Mucosa of rectum (tissue), 2 donors: ENCODE measurements around the gene CUTA.

ENCODE experiments used
- H3K27ac ChIP-seq, 2 donors: one replicate each; pipeline ENCODE4 v1.7.0; 2013; ENCODE audit warnings: inconsistent platforms in 2 of 2, low read depth in 2 of 2, low read length in 2 of 2
- H3K27me3 ChIP-seq, 2 donors: one replicate each; pipeline ENCODE4 v1.7.0; 2013; ENCODE audit warnings: low read length in 2 of 2; ENCODE audit not compliant: control insufficient read depth in 2 of 2, insufficient read depth in 2 of 2
- H3K36me3 ChIP-seq, 2 donors: one replicate each; pipeline ENCODE4 v1.7.0; 2013; ENCODE audit warnings: low read length in 2 of 2; ENCODE audit not compliant: control insufficient read depth in 2 of 2, insufficient read depth in 2 of 2
- H3K4me1 ChIP-seq, 2 donors: one replicate each; pipeline ENCODE4 v1.7.0; 2013; ENCODE audit warnings: low read length in 2 of 2, mild to moderate bottlenecking in 1 of 2; ENCODE audit not compliant: control insufficient read depth in 2 of 2, insufficient read depth in 2 of 2
- H3K4me3 ChIP-seq, 2 donors: one replicate each; pipeline ENCODE4 v1.7.0; 2013; ENCODE audit warnings: low read length in 2 of 2
- H3K9ac ChIP-seq, 2 donors: one replicate each; pipeline ENCODE4 v1.7.0; 2013; ENCODE audit warnings: low read length in 2 of 2, low read depth in 1 of 2, mild to moderate bottlenecking in 1 of 2
- H3K9me3 ChIP-seq, 2 donors: one replicate each; pipeline ENCODE4 v1.7.0; 2013; ENCODE audit warnings: low read length in 2 of 2; ENCODE audit not compliant: control insufficient read depth in 2 of 2
- donor health status: healthy.
- donor health status: Normal muscosa, but diverticular disease.

CUTA gene

DNA sequence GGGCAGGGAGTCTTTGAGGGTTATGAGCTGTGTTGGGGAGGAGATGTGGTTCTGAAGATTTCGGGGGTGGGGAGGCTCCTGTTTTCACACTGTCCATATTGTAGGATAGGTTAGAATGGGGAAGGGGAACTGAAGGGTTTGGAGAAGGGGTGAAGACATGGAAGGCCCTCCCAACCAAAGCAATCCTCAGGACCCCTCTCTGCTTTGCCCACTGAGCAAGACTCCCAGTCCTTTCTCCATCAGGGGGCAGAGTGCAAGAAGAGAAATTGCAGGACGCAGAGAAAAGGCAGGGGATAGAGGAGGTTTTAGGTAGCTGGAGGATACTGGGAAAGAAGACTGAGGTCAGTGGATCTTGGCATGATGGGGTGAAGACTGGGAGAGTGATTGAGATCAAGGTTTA, 5.9 kb upstream of the CUTA start:
- no peak overlapping the region for H3K9ac ChIP-seq
- no peak overlapping the region for H3K27ac ChIP-seq
- no peaks in the 10 kb centered on the region for H3K27me3 ChIP-seq
- H3K4me1 ChIP-seq = peaks cover 27 to 29% of the 10 kb centered on the region in 2 donors
- no peaks in the 10 kb centered on the region for H3K9me3 ChIP-seq
- H3K36me3 ChIP-seq = no peaks in the 10 kb centered on the region
- no peak overlapping the region for H3K4me3 ChIP-seq

DNA sequence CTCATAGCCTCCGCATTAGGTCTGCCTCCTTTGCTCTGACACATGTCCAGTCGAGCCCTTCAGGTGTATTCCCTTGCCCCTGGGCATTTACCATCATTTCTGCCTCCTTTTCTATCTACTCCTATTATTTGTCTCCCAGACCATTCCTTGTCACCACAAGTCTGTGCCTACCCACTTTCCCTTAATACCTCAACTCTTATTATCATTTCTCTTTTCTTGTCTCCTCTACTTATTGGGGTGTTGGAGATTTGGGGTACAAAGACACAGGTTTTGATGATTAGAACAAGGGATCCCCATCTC, 3.4 kb upstream of the CUTA start:
- peaks cover 0 to 3% of the 10 kb centered on the region in 2 donors for H3K36me3 ChIP-seq
- H3K4me1 ChIP-seq = peaks cover 33 to 34% of the 10 kb centered on the region in 2 donors
- H3K27ac ChIP-seq = no peak overlapping the region
- H3K4me3 ChIP-seq = no peak overlapping the region
- no peak overlapping the region for H3K9ac ChIP-seq
- H3K27me3 ChIP-seq = no peaks in the 10 kb centered on the region
- H3K9me3 ChIP-seq = no peaks in the 10 kb centered on the region

DNA sequence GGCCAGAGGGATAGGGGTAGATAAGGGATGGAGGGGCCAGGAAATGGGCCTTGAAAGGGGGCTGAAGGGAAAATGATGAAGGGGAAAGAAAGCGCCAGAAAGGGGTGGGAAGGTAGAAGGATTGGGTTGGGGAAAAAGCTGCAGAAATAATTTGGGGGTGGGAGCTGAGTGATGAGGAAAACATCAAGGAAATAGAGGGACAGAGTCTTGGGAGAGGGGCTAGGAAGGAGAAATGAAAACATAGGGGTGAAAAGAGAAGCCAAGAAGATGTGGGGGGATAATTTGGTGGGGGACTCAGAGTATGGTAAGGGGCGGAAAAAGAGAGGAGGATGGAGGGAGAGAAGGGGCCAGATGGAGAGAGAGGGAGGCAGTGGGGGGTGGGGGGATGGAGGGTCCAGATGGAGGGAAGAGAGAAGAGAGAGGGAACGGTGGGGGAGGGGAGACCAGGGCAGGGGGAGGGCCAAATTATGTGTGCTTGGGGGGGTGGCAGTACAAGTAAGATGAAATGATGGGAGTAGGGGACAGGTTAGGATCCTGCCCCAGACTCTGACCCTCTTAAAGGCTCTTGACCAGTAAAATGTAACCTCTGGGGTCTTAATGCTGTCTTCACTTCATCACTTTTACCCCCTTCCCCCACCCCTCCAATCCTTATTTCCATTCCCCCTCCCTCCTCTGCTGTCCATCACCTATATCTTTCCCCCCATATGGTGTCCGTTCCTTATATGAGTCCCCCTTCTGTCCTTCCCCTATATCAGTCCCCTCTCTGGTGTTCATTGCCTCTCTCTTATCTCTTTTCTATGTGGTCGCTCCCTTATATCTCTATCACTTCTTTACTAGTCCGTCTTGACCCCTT, 2.8 kb upstream of the CUTA start:
- Histone ChIP-seq H3K36me3 (peaks cover 3 to 8% of the 10 kb centered on the region in 2 donors), H3K4me1 (peaks cover 35 to 39% of the 10 kb centered on the region in 2 donors), H3K4me3 (no peak overlapping the region), H3K9me3 (no peaks in the 10 kb centered on the region), H3K27me3 (no peaks in the 10 kb centered on the region), H3K9ac (no peak overlapping the region), H3K27ac (no peak overlapping the region)

DNA sequence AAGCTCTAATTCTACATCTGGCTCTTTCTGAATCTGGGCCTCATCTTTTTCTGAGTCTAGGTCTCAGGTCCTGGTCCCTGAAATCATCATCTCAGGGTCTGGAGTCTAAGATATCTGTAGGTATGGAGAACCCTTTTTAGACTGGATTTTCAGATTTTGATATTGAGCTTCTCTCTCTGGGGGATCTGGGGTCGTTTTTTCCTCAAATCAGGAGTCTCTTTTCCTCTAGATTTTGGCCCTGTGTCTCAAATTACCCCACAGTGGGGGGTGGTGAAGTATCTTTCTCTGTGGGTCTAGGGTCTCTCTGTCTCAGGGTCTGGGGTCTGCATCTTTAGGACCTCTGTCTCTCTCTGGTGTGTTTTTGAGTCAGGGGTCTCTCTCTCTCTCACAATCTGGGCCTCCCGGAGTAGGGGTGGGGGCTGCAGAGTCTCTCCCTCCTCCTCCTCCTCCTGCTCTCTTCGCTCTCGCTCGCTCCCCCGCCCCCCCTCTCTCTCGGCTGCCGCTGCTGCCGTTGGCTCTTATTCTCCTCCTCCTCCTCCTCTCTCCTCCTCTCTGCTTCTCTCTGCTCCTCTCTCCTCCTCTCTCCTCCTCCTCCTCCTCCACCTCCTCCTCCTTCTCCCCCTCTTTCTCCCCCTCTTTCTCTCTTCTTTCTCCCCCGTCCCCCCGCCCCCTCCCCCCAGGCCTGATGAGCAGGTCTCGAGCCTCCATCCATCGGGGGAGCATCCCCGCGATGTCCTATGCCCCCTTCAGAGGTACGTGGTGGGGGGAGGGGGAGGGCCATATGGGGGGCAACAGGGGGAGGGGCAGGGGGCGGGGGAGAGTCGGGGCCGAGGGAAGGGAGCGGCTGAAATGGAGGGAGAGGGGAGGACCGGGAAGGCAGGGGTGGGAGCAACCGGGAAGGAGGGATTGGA, 1.9 kb upstream of the CUTA start, which contains the start of gene SYNGAP1:
TSS of gene SYNGAP1 (plus strand) at position 486 of the 911 bp plus-strand sequence. CDS start at position 686, 200 bp downstream.
- Histone ChIP-seq H3K9ac (peak within 1 kb of the TSS; percentile 0 to 42), H3K9me3 (no peaks in the 10 kb centered on the region)

DNA sequence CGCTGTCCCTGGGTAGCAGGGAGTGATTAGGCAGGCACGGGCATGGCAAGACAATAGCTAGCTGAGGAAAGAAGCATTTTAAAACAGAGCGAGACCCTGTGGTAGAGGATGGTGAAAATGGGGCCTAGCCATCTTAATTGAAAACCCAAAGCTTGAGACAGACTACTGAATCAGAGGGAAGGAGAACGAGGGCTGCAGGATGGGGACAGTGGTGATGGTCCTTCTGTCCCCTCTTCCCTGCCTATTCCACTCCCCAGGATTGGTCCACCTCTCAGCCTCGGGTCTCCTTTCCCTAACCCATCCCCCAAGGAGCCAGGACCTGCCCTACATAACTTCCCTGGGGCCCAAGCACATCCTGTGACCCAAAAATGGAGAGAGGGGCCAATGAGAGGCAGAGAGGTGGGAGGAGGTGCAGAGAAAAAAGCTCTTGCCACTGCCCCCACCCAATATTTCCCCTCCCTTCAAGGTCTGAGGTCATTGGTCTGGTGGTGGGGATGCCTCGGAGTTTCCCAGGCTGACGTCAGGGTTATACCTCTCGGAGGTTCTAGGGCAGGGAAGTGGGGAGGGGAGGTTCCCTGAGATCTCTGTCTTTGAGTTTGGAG, 884 bp upstream of the CUTA start:
- Histone ChIP-seq H3K9ac (peak overlapping the region; percentile 81 to 92), H3K4me3 (peak overlapping the region; percentile 72 to 87), H3K4me1 (peaks cover 24 to 31% of the 10 kb centered on the region in 2 donors), H3K27me3 (no peaks in the 10 kb centered on the region), H3K27ac (peak overlapping the region; percentile 93 to 98), H3K36me3 (peaks cover 15 to 24% of the 10 kb centered on the region in 2 donors), H3K9me3 (no peaks in the 10 kb centered on the region)

More for the DNA sequence above, 1.9 kb upstream of the CUTA start, which contains the start of gene SYNGAP1:
- Histone ChIP-seq H3K36me3 (peaks cover 12 to 15% of the 10 kb centered on the region in 2 donors), H3K27ac (peak within 1 kb of the TSS; percentile 12 to 41), H3K4me1 (peaks cover 29 to 36% of the 10 kb centered on the region in 2 donors), H3K4me3 (peak within 1 kb of the TSS in 1 of 2 donors; percentile 87), H3K27me3 (no peaks in the 10 kb centered on the region)

DNA sequence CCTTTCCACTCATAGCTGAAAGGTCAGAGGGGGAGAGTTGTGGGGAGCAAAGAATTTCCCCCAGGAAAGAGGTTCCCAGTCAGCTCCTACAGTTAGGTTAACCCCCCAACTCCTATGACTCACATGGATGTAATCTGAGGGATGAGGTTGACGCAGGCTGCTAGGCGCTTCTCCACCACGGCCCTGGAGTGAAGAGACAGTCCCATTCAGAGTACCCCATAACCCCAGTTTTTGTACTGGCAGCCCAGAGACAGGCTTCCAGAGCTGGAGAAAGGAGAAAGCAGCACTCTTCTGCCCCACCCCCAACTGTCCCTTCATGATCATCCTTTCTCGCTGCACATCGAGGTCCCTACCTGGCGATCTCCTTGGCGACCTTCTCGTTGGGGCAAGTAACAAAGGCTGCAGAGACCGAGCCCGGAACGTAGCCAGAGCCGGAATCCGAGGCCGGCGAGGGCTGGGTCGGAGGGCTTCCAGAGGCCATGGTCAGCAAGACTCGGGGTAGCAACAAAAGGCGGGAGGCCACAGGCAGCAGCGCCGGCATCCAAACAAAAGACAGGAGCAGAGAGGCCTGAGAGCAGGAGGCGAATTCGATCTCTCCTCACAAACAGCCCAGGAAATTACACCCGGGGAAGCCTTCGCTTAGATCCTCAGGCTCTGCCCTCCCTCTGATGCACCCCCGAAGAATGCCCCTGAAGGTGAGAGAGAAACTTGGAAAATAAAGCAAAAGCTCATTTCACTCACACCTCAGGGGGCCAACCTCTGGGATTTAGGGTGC, 592 bp downstream of the CUTA start:
- Histone ChIP-seq H3K4me1 (peaks cover 24 to 31% of the 10 kb centered on the region in 2 donors), H3K4me3 (peak overlapping the region; percentile 72 to 93), H3K9me3 (no peaks in the 10 kb centered on the region)

DNA sequence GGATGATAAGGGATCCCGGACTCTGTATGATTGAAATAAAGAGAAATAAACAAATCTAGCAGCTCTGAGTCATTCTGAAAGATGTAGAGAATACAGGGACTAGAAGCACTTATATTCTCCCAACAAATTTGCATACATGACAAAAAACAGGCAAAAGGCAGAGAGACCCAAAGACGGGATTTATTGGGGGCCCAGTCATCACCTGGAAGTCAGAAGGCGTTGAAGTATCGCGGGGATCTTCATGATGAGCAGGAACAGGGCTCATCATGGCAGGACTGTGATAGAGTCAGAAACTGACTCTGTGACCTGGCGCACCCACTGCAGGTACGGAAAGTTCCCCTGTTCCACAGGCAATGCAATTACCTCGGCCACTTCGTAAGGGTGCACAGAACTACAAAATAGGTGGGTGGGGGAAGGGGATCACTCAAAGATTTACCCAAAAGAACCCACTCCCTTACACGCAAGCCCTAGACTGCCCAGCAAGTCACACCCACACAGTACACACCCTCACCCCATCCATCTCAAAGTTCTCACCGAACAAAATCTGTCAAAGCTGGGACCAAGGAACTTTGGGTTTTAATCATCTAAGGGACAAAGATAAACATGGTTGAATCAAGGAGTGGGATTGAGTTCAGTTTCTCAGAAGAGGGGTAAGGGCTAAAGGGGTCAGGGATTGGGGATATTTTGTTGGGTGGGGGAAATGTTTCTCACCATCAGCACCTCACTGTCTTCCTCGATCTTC, 1.4 kb downstream of the CUTA start:
- H3K4me3 ChIP-seq = peak overlapping the region; percentile 72 to 93
- no peaks in the 10 kb centered on the region for H3K9me3 ChIP-seq
- peak overlapping the region; percentile 19 to 98 for H3K27ac ChIP-seq
- no peaks in the 10 kb centered on the region for H3K27me3 ChIP-seq
- peaks cover 25 to 31% of the 10 kb centered on the region in 2 donors for H3K4me1 ChIP-seq
- H3K36me3 ChIP-seq = peaks cover 31 to 39% of the 10 kb centered on the region in 2 donors
- peak overlapping the region; percentile 82 to 92 for H3K9ac ChIP-seq

More for the DNA sequence above, 592 bp downstream of the CUTA start:
- Histone ChIP-seq H3K27ac (peak overlapping the region; percentile 93 to 98), H3K27me3 (no peaks in the 10 kb centered on the region), H3K36me3 (peaks cover 29 to 38% of the 10 kb centered on the region in 2 donors), H3K9ac (peak overlapping the region; percentile 82 to 92)

DNA sequence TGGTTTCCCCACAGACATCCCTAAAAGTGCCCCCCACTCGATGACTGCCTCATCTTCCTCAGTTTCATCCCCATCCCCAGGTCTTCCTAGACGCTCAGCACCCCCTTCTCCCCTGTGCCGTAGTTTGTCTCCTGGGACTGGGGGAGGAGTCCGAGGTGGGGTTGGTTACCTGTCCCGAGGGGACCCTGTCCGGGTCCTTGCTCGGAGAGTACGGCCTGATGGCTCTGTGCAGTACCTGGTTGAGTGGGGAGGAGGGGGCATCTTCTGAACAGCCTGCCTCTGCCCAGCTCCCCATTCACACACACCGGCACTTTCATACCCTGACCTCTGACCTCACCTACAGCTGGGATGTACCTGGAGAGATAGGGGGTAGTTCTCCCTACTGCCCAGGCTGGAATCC, 2.1 kb downstream of the CUTA start:
- no peak overlapping the region for H3K27ac ChIP-seq
- peaks cover 31 to 39% of the 10 kb centered on the region in 2 donors for H3K36me3 ChIP-seq
- H3K27me3 ChIP-seq = no peaks in the 10 kb centered on the region
- H3K4me1 ChIP-seq = peaks cover 27 to 31% of the 10 kb centered on the region in 2 donors
- no peak overlapping the region for H3K9ac ChIP-seq
- no peaks in the 10 kb centered on the region for H3K9me3 ChIP-seq
- H3K4me3 ChIP-seq = no peak overlapping the region
